GM18505 (cell line): ENCODE data around the gene FAHD1.

ENCODE experiments used
- ATAC-seq: cut with Tn5 transposase; IDR thresholded peaks from one replicate; pipeline ENCODE4 v1.9.1; 2021; ENCODE audit not compliant: unreplicated experiment
- POLR2A ChIP-seq: IDR thresholded peaks from 4 replicates; pipeline ENCODE4 v1.6.1; 2011; ENCODE audit warnings: borderline replicate concordance; ENCODE audit not compliant: insufficient read depth, insufficient read length; ENCODE audit errors: extremely low read depth

FAHD1 gene

GRCh38 chr16:1826691-1827573 lies at the start of gene FAHD1, which contains the start of gene HAGH:
TSS of gene FAHD1 (plus strand) at chr16:1827206. CDS start at chr16:1827239, 33 bp downstream.
TSS of gene HAGH (minus strand) at chr16:1826825. CDS start at chr16:1826787, 38 bp downstream.
- ATAC-seq = peak; percentile 74
- peak; percentile 76 for TF ChIP-seq POLR2A

GRCh38 chr16:1777375-1778199 lies 49.4 kb upstream of the FAHD1 start:
- no peak for ATAC-seq
- TF ChIP-seq POLR2A = no peak

- ATAC-seq = no peak
- no peak for TF ChIP-seq POLR2A
These were observed 48.5 kb upstream of the FAHD1 start for GRCh38 chr16:1778200-1779179.

GRCh38 chr16:1779234-1779701 lies 47.7 kb upstream of the FAHD1 start:
- no peak for TF ChIP-seq POLR2A
- ATAC-seq = no peak

GRCh38 chr16:1779741-1780676 lies 47.0 kb upstream of the FAHD1 start:
- no peak for TF ChIP-seq POLR2A
- ATAC-seq = no peak

GRCh38 chr16:1780677-1781072 lies 46.3 kb upstream of the FAHD1 start:
- TF ChIP-seq POLR2A = no peak

GRCh38 chr16:1781254-1781653 lies 45.8 kb upstream of the FAHD1 start:
- no peak for ATAC-seq
- TF ChIP-seq POLR2A = no peak

More at GRCh38 chr16:1780677-1781072, 46.3 kb upstream of the FAHD1 start:
- no peak for ATAC-seq

- peak; percentile 16 for ATAC-seq
- TF ChIP-seq POLR2A = no peak
These were observed 45.1 kb upstream of the FAHD1 start for GRCh38 chr16:1781758-1782407.

- ATAC-seq = peak; percentile 73
- peak; percentile 68 for TF ChIP-seq POLR2A
These were observed 44.4 kb upstream of the FAHD1 start, which contains the start of the genes NUBP2 and SPSB3 for GRCh38 chr16:1782408-1783264. TSS of gene NUBP2 (plus strand) at chr16:1782960. CDS start at chr16:1783021, 61 bp downstream. TSS of gene SPSB3 (minus strand) at chr16:1782571. CDS start at chr16:1781483, 1,088 bp downstream.
